GM10248 (cell line): ENCODE measurements around the gene PEPD.

ENCODE experiments used
- CTCF ChIA-PET: fragments of 300-600 bp; sonication (Branson Sonifier 250); formaldehyde crosslinking; extraction: SDS; loops from one replicate; lab custom pipeline; 2021; ENCODE audit warnings: antibody characterized with exemption; lab: Yijun Ruan, JAX
- POLR2A ChIA-PET: fragments of 350-650 bp; sonication (Branson Sonifier 250); formaldehyde crosslinking; extraction: SDS; loops from one replicate; lab custom pipeline; 2020; ENCODE audit warnings: antibody characterized with exemption; lab: Yijun Ruan, JAX
- DNase-seq: peaks from one replicate; pipeline ENCODE4 v3.0.0; 2012; ENCODE audit errors: extremely low spot score
- CTCF ChIP-seq: IDR thresholded peaks from 2 replicates; pipeline ENCODE4 v1.5.1; 2012; ENCODE audit warnings: mild to moderate bottlenecking, low read depth; ENCODE audit errors: extremely low read depth, missing control alignments, control extremely low read depth

Gene PEPD

GRCh38 chr19:33465371-33465770 is 56.2 kb downstream of the PEPD start:
- ChIA-PET POLR2A (no interaction called here), CTCF (no interaction called here)
- DNase-seq, result no peak
- no peak for TF ChIP-seq CTCF

GRCh38 chr19:33464733-33465115 is 56.9 kb downstream of the PEPD start:
- DNase-seq, result no peak
- POLR2A ChIA-PET, result no interaction called here
- CTCF ChIA-PET, result no interaction called here
- TF ChIP-seq CTCF, result no peak

GRCh38 chr19:33464010-33464732 is 57.4 kb downstream of the PEPD start:
- ChIA-PET CTCF (no interaction called here), POLR2A (no interaction called here)
- TF ChIP-seq CTCF, result no peak
- DNase-seq, result no peak

GRCh38 chr19:33463199-33463598 is 58.4 kb downstream of the PEPD start:
- DNase-seq, result no peak
- ChIA-PET POLR2A (no interaction called here), CTCF (interaction anchor here (0.7 kb wide), 1 partner anchor 280 kb away, joined by 4 read pairs; no protein-coding TSS in a partner anchor)
- no peak for TF ChIP-seq CTCF

GRCh38 chr19:33462112-33462791 is 59.3 kb downstream of the PEPD start:
- DNase-seq, result no peak
- ChIA-PET POLR2A (no interaction called here), CTCF (interaction anchor here (1.2 kb wide), 1 partner anchor 10 kb away, joined by 4 read pairs; no protein-coding TSS in a partner anchor)
- no peak for TF ChIP-seq CTCF

- ChIA-PET CTCF (interaction anchor here (1.2 to 1.7 kb wide), 3 partner anchors 9 to 28 kb away, joined by 3 to 4 read pairs (median 3); no protein-coding TSS in a partner anchor), POLR2A (no interaction called here)
- TF ChIP-seq CTCF, result no peak
- no peak for DNase-seq
Measured at GRCh38 chr19:33461256-33462111, 60.1 kb downstream of the PEPD start.
